Stromal cell of bone marrow (primary cell): ENCODE data around the gene WASF3.
A peak's percentile ranks its signal among the peaks of the same experiment; 100 is the strongest.
"Not testable (repeated sequence)": the region's sequence is repeated elsewhere in the genome, so short reads cannot be mapped to it uniquely, and the experiment has no call there.

Source experiments
- DNase-seq: peaks from one replicate; pipeline ENCODE4 v3.0.0-alpha.2; 2012; ENCODE audit warnings: low read depth

Gene WASF3

DNA sequence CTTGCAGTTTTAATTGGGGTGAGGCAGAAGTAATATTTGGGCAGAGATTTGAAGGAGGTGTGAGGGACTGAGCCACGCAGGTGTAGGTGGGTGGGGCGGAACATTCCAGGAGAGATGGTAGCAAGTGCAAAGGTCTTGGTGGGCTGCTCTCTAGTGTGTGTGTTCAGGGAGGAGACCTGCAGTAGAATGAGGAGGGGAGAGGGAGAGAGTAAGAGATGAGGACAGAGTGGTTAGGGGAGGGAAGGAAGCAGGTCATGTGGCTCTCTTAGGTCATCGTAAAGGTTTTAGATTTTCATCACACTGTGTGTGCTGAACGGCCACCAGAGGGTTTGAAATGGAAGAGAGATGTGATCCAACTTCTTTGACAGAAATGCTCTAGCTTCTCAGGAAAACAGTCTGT lies 33.5 kb downstream of the WASF3 start:
- DNase-seq = no peak

DNA sequence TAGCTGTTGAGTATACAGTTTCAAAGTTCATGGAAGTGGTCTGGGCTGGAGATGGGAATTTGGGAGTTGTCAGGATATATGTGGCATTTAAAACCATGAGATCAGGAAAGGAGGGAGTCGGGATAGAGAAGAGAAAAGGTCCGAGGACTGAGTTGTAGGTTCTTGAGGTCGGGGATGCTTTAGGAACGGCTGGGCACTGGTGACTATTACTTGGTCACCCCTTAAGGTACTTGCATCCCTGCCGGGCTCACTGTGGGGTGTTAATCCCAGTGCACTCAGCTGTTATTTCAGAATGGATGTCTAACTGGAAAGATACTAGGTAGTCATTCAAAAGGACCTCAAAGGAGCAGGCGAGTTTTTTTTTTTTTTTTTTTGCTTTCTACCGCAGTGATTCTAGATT lies 34.2 kb downstream of the WASF3 start:
- DNase-seq = no peak

DNA sequence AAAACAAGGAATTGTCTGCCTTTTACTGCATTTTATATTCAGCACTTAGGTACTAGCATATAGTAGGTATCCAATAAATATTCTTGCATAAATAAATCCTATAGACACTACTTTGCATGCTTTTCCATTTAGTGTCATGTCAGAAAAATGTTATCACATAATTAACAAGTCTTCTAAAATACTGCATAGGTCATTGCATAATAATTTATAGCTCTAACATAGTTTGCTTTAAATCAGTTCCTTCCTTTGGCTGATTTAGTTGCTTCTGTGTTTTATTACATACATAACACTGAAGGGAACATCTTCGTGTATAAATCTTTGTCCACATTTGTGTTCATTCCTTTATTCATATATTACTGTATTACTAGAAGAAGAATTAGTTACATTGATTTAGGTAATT lies 36.2 kb downstream of the WASF3 start:
- no peak for DNase-seq

DNA sequence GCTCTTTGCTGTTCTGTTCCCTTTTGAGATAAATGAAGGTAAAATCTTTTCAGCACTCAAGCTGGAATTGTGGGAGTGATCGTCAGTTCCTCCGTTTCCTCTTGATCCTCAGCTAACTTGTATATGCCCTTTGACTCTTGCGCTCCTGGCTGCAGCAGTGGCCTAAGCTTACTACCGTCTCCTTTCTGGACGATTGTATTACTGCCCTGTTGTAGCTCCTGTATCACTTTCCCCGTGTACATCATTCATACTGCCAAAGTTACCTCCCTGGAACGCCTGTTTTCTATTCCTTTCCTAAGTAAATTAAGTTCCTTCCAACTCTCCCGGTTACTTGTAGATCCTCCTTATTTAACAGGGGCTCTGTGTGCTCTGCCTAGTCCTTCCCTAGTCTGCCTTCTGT lies 36.9 kb downstream of the WASF3 start:
- no peak for DNase-seq

DNA sequence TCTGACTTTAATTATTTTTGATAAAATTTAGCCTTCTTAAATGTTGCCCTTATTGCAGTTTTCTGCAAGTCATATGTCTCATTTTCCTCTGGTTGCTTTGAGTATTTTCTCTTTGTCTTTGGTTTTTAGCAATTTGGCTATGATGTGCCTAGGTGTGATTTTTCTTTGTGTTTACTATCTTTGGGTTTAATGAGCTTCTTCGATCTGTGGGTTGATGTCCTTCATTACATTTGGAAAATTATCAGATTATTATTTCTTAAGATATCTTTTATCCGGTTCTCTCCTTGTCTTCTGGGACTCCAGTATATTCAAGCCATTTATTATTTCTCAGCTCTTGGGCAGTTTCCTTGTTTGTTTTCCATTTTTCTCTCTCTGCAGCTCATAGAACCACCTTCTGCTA lies 39.0 kb downstream of the WASF3 start:
- no peak for DNase-seq

DNA sequence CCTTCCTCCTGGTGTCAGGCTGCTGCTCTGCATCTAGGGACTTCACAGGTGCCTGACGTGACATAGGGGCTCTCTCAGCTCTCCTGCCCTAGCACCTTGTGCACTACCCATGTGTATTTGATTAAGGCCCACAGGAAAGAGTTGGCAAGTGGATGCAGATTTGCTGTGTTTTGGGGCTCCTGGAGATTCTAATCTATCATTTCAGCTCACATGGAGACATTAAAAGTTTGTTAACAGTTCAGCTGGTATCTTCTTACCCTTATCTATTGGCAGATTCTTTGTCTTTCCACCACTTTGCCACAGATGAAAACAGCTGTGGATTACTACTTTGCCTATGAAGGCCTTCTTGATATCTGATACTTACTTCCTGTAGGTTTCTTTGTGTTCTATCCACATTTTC lies 41.9 kb downstream of the WASF3 start:
- no peak for DNase-seq

DNA sequence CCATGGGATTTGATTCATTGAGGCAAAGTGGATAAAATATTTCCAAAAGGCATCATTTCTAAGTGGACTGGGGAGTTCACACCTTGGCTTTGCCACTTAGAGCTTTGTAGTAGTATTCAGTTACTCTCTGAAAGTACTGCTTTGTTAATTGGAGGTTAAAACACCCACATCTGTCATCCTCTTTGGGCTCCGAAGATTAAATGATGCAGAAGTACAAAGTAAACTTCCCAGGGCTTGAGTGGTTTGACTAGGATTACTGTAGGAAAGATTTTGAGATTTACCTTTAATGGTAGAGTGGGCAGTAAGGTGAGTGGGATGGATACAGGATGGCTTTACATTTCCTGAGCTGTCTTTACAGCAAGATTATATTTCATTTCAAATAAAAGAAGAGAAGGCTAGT lies 42.4 kb downstream of the WASF3 start:
- DNase-seq = no peak

DNA sequence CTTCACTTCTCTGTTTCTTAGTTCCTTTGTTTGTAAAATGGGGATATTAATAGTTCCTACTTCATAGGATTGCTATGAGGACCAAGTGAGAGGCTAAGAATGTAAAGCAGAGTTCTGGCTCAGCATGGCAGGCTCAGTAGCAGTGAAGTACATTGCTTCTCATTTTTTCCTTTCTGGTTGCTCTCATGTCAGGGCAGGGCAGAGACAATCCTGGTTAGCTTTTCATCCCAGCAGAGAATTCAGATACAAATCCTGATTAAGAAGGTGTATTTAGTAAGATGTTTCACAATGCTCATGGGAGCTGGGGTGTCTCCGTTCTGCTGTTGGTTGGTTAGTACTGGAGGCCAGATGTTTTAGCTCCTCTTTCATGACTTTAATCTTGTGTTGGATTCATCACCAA lies 42.9 kb downstream of the WASF3 start:
- DNase-seq = no peak

DNA sequence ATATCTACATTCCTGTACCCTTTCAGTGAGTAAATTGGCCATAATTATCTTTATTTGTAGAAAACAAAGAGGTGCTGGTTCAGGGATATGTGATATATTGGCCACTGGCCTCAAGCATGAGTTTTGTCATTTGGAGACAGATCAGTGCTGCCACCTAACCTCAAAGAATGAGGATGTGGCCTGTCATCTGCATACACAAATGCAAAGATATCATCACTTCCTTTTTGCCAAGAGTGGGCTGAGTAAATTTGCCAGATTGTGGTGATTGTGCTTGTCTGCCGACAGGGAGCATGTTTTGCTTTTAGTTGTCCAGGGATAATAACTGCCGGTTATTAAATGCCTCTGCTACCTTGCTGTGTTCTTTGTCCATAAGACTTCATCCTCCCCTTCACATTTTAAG lies 44.2 kb downstream of the WASF3 start:
- DNase-seq = no peak

DNA sequence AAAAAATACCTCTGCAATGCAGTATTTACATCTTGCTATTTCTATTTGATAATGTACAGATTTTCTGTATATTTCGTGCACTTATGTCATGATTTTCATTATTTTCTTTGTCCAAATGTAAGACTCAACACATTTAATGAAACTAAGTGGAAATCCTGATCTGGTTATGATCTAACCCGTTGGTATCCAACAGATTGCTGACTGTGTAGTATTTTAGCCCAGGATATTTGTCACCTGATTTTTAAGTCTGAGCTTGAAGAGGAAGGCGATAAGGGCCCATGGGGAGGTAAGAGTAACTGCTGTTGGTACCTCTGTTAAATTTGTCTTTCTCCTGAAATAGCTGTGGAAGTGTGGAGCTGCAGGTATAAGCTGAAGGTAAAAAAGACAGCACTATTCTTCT lies 45.3 kb downstream of the WASF3 start:
- no peak for DNase-seq

DNA sequence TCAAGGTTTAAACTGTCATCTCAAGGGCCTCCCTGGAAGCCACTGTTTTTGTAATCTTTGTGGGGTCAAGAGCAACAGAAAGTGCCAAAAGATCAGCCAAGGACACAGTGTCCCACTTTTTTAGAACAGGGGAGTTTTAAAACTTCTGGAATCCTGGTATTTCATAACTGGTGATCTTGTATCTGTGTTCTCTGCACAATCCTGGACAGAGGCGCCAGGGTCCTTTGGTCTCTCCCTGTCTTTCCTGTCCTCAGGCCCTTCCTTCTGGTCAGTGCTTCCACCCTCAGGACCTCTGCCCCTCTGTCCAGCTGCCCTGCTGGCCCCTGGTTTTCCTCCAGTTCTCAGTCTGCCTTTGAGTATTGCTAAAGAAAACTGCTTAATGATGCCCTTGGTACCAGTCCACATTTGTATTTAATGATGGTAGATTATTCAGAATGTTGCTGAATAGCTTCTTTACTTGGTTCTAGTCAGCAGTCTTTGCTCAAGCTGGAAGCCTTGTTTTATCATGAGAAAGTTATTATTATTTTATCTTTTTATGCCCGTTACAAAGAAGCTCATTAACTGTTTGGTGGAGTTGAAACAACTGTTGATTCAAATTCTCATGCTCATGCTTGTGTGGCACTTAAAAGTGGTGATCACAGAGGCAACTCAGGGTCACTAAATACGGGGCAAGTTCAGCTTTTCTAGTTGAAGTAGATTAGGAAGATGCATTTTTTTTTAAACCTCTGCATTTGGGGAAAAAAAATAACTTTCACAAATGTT lies 47.5 kb downstream of the WASF3 start:
- no peak for DNase-seq

DNA sequence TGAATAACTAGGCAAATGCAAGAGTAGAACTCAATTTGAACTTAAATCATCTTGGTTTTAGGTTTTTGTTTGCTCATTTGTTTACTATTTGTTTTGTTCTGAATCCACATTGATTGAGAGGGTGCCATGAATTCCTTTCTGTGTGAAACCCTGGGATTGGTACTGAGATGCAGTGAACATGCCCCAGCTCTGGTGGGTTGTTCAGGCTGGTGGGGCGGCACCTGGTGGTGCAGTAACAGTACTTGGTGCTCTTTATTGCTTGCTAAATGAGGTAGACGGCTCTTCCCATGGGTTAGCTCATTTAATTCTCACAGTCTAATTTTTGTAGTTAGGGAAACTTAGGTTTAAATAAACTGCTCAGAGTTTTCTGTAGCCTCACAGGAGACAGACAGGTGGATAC lies 48.4 kb downstream of the WASF3 start:
- no peak for DNase-seq

DNA sequence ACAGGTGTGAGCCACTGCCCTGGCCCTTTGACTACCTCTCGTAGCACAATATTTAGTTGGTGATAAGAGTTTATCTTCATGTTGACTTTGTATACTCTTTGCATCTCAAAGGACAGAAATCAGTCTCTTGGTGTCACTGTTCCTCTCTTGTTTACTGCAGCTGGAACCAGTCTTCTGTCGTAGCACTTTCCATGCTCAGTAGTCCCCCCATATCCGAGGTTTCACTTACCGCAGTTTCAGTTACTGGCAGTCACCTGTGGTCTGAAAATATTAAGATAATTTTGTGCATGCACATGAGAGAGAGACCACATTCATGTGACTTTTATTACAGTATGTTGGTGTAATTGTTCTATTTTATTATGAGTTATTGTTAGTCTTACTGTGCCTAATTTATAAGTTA lies 49.1 kb downstream of the WASF3 start:
- DNase-seq = no peak

DNA sequence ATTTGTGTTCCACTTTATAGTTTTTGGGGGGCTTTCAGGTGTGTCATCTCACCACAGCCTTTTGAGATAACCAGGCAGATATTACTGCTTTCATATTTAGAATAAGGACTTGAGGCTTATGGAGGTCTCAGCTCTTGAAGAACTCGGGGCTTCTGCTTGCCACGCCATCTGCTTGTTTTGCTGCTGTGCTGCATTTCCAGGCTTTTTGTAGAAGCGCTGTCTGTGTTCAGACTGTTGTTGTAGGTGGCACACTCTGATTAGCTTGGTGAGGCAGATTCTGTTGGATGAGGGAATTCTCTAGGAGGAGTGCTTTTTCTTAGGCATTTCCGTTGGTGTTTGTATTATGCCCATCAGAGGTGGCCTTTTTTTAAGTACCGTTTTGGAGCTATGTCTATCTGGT lies 57.2 kb downstream of the WASF3 start:
- no peak for DNase-seq

DNA sequence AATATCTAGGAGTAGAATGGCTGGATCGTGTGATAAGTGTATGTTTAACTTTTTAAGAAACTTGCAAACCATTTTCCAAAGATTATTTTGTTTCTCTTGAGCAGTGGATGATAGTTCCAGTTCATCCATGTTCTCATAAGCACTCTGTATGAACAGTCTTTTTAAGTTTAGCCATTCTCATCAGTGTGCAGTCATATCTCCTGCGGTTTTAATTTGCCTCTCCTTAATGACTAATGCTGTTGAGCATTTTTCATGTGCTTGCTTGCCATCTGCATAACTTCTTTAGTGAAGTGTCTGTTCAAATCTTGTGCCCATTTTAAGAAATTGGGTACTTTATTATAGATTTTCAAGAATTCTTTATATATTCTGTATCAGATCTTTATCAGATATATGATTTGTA lies 58.6 kb downstream of the WASF3 start:
- DNase-seq = peak; percentile 39

DNA sequence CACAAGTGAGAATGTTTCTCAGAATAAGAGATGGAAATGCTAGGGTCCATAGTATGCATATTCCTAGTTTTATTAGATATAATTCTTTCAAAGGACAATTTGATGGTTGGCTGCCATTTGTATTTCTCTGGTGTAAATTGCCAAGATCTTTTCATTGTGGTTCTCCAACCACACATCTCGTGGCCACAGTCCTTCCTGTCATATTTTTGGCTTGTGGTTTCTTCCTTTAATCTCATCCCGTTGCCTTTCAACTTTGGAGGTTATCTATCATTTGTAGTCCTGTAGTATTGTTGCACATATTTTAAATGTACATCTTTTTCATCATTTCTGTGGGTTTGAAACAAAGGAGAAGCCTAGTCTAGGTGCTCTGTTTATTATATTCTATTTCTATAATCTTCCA lies 61.2 kb downstream of the WASF3 start:
- DNase-seq = no peak

DNA sequence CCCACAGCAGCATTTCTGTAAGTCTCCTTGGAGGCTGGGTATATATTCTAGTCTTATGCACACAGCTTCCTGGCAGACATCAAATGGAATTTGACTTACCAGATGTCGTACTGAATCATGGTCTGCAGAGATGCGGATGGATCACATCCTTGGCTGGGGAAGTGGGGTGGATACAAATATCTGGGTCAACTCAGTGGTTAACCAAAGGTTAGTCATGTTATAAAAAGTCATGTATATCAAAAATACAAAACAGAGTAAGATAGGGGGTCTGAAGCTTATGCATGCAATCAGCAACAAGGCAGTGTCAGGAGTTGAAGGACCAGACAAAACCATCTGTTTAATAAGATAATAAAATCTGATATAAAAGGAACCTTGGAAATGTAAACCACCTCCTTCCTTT lies 61.9 kb downstream of the WASF3 start:
- peak; percentile 63 for DNase-seq

DNA sequence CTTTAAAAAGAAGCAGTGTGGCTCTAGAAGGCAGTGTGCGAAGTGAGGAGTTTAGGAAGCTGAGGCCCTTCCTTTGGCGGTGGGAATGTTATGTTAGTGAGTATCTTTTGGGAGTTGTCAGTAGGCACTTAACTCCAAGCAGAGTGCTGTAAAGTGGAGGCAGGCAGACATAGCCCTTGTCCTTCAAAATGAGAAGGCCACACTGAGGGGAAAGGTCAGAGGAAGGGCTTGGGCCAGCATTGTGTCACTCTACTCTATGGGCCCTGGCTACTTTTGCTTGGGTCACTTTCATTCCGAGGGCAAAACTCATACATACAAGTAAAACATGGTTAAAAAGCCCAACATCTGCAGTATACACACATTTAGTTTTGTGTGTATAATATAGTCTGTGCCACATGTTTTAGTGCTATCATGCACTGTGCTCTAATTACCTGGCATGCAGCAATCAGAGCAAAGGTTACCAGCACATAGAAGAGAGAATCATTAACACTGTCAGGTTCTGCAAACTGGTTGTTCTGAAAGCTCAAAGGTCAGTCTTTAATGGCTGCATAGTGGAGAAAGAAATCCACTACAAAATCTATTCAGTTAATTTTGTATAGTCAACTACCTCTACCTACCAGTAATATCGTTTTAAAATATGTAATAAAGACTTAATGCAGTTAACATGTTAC lies 64.4 kb downstream of the WASF3 start:
- DNase-seq = no peak

DNA sequence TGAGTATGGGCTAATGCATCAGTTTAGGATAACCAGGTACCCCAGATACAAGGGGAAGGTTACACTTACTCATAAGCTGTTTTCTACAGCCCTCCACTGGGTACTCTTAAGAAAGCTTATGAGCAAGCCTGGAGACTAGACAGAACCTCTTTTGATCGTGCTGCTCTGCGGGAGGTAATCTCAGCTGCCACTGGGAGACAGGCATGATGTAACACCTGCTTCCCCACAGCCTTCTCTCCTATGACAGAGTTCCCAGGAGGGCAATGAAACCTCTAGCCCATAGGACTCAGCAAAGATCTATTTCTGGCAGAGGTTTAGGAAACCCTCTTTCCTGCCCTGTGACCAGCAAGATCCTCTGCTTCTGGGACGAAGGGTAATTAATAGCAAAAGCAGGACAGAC lies 65.6 kb downstream of the WASF3 start:
- DNase-seq = no peak

DNA sequence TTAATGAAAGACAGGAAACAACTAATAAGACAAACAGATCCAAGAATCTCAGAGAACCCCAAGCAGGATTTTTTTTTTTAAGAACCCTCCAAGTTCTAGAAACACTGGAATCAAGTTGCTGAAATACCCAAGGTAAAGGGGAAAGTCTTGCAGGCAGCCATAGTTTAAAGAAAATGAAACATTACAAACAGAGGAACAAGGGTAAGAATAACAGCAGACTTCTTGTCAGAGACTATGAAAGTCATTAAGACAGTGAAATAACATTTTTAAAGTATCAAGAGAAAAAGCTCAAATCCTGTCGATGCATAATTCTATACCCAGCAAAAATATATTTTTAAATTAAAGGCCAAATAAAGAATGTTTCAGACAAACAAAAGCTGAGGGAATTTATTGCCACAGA lies 67.1 kb downstream of the WASF3 start:
- DNase-seq = no peak

DNA sequence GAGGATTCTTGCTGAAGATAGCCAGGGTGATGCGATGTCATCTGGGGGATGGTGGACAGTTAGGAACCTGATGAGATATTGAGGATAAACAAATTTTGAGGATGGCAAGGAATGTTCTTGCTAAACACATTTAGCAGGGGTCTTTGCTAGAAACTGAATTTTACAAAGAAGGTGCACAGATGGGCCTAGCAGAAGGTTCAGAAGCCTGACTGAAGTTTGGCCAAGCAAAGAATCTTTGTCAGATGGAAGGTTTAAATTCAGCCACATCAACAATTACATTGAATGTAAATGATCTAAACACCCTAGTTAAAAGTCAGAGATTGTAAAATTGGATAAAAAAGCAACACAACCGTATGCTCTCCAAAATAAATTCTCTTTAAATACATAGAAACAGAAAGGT lies 68.8 kb downstream of the WASF3 start:
- DNase-seq = no peak

DNA sequence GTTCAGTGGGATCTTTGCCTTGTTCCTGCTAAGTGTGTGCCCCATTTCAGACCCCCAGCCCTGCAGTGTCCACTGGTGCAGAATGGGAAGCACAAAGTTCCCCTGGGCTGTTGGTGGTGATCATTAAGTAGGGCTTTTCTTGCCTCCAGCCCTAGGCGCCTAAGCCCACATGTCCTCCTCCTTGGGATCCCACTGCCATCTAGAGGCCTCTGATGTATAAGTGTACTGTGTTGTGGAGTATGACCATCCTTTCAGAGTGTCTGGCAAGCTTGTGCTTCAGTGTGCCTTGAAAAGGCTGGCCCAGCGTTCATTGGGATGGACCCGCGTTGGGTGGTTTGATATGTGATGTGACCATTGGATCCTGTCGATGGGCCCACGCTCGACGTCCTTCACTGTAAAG lies 71.2 kb downstream of the WASF3 start:
- DNase-seq = peak; percentile 29

DNA sequence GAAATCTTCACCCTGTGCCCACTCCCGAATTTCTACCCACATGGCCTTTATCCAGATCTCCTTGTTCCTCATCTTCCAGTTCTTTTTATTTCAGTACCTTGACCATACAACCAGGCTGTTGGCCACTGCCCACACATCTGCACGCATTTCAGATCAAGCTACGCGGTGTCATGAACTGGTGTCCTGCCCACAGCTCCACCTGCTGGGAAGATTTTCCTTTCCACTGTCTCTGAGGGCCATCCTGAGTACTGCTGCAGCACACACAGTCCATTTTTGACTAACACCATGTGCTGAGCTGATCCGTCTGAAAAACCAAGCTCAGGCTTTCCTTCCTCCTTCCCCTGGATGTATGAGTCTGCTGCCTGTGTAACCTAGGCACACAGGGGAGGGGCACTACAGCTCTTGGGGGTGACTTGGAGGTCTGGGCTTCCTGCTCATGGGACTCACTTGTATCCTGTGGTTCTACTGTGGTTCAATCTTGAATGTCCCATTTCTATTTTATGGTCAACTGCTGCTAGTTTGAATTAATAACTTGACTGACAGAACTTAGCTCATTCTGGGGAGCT lies 71.9 kb downstream of the WASF3 start:
- DNase-seq = no peak

DNA sequence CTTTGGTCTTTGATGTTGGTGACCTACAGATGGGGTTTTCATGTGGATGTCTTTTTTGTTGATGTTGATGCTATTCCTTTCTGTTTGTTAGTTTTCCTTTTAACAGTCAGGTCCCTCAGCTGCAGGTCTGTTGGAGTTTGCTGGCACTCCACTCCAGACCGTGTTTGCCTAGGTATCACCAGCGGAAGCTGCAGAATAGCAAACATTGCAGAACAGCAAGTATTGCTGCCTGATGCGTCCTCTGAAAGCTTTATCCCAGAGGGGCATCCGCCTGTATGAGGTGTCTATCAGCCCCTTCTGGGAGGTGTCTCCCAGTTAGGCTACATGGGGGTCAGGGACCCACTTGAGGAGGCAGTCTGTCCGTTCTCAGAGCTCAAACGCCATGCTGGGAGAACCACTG lies 78.2 kb downstream of the WASF3 start:
- not testable (repeated sequence) for DNase-seq
